ENCODE data around the gene CD300LF. TPM values are rescaled to one million over a fixed set of nuclear protein-coding genes. Genes with fewer than 3 reads are reported as not detected.

The CD300LF gene
- total and polyA plus RNA-seq, 2 experiments from 2014 or later = not detected

DNA sequence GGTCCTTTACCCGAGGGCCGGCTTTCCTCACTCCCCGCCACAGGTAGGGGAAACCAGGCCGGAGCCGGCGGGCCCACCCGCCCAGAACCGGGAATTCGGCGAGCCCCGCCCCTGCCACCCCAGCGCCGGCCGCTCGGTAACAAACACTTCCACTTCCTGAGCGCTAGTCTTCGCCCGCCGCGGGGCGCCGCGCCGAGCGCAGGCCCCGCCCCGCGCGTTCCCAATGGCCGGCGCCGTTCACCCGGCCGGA lies 35.5 kb upstream of the CD300LF start:
- peaks cover 55% of the 10 kb centered on the region for H3K4me1 ChIP-seq (ENCODE audit: insufficient read depth)
- H3K9me2 ChIP-seq (ENCODE audit: insufficient read depth) = no peaks in the 10 kb centered on the region
- no peak overlapping the region; the same call in 1 of the 2 replicates for H2AFZ ChIP-seq
- no peak for ATAC-seq
- Mint-ChIP-seq H3K4me1 (peaks cover 66% of the 10 kb centered on the region), H3K36me3 (ENCODE audit: low read depth) (peaks cover 16% of the 10 kb centered on the region), H3K27me3 (ENCODE audit: insufficient read depth, low read depth, poor library complexity) (peaks cover 35% of the 10 kb centered on the region), H3K9me3 (no peaks in the 10 kb centered on the region), H3K4me3 (peak overlapping the region; percentile 57; the same call in 2 of the 3 replicates), H3K27ac (no peak overlapping the region)
- DNase-seq (ENCODE audit: low spot score) = no peak
- H3F3A ChIP-seq (replicated peaks; ENCODE audit: low read depth) = peaks cover 6% of the 10 kb centered on the region; the same call in 1 of the 2 replicates
- peaks cover 42% of the 10 kb centered on the region for H3K79me2 ChIP-seq (replicated peaks; ENCODE audit: insufficient read depth)
- no peaks in the 10 kb centered on the region for H3K36me3 ChIP-seq (ENCODE audit: insufficient read depth)
- no peaks in the 10 kb centered on the region for H3K27me3 ChIP-seq (ENCODE audit: insufficient read depth)
- peaks cover 27% of the 10 kb centered on the region for H4K20me1 ChIP-seq (replicated peaks; ENCODE audit: insufficient read depth)
- no peak overlapping the region for H3K27ac ChIP-seq (ENCODE audit: low read depth)
- TF ChIP-seq, protein P1, sequence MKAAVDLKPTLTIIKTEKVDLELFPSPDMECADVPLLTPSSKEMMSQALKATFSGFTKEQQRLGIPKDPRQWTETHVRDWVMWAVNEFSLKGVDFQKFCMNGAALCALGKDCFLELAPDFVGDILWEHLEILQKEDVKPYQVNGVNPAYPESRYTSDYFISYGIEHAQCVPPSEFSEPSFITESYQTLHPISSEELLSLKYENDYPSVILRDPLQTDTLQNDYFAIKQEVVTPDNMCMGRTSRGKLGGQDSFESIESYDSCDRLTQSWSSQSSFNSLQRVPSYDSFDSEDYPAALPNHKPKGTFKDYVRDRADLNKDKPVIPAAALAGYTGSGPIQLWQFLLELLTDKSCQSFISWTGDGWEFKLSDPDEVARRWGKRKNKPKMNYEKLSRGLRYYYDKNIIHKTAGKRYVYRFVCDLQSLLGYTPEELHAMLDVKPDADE (IDR thresholded peaks at IDR 0.05) = 0 out of 2 replicates have a peak, but pooled peaks have one; percentile 4
- no peak for TF ChIP-seq EZH2phosphoT487 (IDR thresholded peaks at IDR 0.05; ENCODE audit: unreplicated experiment)
- peak overlapping the region; percentile 94 for H3K4me3 ChIP-seq
- H3K4me2 ChIP-seq = peak overlapping the region; percentile 88

DNA sequence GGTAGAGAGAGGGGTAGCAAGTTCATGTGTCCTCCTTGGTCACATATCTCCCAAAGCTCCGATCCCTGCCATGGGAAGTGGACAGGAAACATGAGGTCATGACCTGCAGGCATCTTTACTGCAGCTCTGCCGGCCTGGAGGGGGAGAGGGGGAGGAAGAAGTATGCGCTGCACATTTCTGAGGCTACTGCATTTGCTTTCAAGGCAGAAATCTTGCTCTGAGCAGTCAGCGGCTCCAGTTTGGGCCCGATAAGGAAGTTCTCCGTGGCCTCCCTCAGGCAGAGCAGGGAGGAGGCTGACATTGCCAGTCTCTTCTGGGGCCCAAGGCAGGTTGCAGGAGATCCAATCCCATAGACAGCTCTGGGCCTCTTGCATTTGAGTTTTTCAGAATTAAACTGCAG lies 34.2 kb upstream of the CD300LF start:
- peaks cover 60% of the 10 kb centered on the region for H3K4me1 Mint-ChIP-seq
- Histone ChIP-seq H3K4me1 (ENCODE audit: insufficient read depth) (peaks cover 55% of the 10 kb centered on the region), H3K9me2 (ENCODE audit: insufficient read depth) (no peaks in the 10 kb centered on the region), H3K4me2 (peak overlapping the region; percentile 88), H3K27me3 (ENCODE audit: insufficient read depth) (no peaks in the 10 kb centered on the region), H3K27ac (ENCODE audit: low read depth) (no peak overlapping the region), H3K36me3 (ENCODE audit: insufficient read depth) (no peaks in the 10 kb centered on the region), H3F3A (replicated peaks; ENCODE audit: low read depth) (peaks cover 6% of the 10 kb centered on the region; the same call in 1 of the 2 replicates), H4K20me1 (replicated peaks; ENCODE audit: insufficient read depth) (peaks cover 18% of the 10 kb centered on the region), H3K4me3 (peak overlapping the region; percentile 94), H2AFZ (no peak overlapping the region), H3K79me2 (replicated peaks; ENCODE audit: insufficient read depth) (peaks cover 29% of the 10 kb centered on the region)
- H3K27me3 Mint-ChIP-seq (ENCODE audit: insufficient read depth, low read depth, poor library complexity) = peaks cover 34% of the 10 kb centered on the region
- H3K9me3 Mint-ChIP-seq = no peaks in the 10 kb centered on the region
- peak overlapping the region; percentile 67; the same call in 1 of the 2 replicates for H3K27ac Mint-ChIP-seq
- peaks cover 7% of the 10 kb centered on the region for H3K36me3 Mint-ChIP-seq (ENCODE audit: low read depth)
- ATAC-seq (no peak), DNase-seq (ENCODE audit: low spot score) (no peak)
- H3K4me3 Mint-ChIP-seq = no peak overlapping the region; the same call in 2 of the 3 replicates
- TF ChIP-seq, protein P2, sequence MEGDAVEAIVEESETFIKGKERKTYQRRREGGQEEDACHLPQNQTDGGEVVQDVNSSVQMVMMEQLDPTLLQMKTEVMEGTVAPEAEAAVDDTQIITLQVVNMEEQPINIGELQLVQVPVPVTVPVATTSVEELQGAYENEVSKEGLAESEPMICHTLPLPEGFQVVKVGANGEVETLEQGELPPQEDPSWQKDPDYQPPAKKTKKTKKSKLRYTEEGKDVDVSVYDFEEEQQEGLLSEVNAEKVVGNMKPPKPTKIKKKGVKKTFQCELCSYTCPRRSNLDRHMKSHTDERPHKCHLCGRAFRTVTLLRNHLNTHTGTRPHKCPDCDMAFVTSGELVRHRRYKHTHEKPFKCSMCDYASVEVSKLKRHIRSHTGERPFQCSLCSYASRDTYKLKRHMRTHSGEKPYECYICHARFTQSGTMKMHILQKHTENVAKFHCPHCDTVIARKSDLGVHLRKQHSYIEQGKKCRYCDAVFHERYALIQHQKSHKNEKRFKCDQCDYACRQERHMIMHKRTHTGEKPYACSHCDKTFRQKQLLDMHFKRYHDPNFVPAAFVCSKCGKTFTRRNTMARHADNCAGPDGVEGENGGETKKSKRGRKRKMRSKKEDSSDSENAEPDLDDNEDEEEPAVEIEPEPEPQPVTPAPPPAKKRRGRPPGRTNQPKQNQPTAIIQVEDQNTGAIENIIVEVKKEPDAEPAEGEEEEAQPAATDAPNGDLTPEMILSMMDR (conservative IDR thresholded peaks at IDR 0.05; ENCODE audit: low read depth in 2 of 2) = no peak
- TF ChIP-seq, protein P3, sequence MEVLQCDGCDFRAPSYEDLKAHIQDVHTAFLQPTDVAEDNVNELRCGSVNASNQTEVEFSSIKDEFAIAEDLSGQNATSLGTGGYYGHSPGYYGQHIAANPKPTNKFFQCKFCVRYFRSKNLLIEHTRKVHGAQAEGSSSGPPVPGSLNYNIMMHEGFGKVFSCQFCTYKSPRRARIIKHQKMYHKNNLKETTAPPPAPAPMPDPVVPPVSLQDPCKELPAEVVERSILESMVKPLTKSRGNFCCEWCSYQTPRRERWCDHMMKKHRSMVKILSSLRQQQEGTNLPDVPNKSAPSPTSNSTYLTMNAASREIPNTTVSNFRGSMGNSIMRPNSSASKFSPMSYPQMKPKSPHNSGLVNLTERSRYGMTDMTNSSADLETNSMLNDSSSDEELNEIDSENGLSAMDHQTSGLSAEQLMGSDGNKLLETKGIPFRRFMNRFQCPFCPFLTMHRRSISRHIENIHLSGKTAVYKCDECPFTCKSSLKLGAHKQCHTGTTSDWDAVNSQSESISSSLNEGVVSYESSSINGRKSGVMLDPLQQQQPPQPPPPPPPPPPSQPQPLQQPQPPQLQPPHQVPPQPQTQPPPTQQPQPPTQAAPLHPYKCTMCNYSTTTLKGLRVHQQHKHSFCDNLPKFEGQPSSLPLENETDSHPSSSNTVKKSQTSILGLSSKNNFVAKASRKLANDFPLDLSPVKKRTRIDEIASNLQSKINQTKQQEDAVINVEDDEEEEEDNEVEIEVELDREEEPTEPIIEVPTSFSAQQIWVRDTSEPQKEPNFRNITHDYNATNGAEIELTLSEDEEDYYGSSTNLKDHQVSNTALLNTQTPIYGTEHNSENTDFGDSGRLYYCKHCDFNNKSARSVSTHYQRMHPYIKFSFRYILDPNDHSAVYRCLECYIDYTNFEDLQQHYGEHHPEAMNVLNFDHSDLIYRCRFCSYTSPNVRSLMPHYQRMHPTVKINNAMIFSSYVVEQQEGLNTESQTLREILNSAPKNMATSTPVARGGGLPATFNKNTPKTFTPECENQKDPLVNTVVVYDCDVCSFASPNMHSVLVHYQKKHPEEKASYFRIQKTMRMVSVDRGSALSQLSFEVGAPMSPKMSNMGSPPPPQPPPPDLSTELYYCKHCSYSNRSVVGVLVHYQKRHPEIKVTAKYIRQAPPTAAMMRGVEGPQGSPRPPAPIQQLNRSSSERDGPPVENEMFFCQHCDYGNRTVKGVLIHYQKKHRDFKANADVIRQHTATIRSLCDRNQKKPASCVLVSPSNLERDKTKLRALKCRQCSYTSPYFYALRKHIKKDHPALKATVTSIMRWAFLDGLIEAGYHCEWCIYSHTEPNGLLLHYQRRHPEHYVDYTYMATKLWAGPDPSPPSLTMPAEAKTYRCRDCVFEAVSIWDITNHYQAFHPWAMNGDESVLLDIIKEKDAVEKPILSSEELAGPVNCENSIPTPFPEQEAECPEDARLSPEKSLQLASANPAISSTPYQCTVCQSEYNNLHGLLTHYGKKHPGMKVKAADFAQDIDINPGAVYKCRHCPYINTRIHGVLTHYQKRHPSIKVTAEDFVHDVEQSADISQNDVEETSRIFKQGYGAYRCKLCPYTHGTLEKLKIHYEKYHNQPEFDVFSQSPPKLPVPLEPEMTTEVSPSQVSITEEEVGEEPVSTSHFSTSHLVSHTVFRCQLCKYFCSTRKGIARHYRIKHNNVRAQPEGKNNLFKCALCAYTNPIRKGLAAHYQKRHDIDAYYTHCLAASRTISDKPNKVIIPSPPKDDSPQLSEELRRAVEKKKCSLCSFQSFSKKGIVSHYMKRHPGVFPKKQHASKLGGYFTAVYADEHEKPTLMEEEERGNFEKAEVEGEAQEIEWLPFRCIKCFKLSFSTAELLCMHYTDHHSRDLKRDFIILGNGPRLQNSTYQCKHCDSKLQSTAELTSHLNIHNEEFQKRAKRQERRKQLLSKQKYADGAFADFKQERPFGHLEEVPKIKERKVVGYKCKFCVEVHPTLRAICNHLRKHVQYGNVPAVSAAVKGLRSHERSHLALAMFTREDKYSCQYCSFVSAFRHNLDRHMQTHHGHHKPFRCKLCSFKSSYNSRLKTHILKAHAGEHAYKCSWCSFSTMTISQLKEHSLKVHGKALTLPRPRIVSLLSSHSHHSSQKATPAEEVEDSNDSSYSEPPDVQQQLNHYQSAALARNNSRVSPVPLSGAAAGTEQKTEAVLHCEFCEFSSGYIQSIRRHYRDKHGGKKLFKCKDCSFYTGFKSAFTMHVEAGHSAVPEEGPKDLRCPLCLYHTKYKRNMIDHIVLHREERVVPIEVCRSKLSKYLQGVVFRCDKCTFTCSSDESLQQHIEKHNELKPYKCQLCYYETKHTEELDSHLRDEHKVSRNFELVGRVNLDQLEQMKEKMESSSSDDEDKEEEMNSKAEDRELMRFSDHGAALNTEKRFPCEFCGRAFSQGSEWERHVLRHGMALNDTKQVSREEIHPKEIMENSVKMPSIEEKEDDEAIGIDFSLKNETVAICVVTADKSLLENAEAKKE (CRISPR knock-in tag; IDR thresholded peaks at IDR 0.05) = no peak
- TF ChIP-seq NANOG (IDR thresholded peaks at IDR 0.05; ENCODE audit: borderline replicate concordance) = no peak
- no peak for TF ChIP-seq STAT1 (IDR thresholded peaks at IDR 0.05; ENCODE audit: unreplicated experiment)
- TF ChIP-seq ZNF114 (CRISPR knock-in tag; IDR thresholded peaks at IDR 0.05) = no peak
- TF ChIP-seq EZH2 (IDR thresholded peaks at IDR 0.05; ENCODE audit: low read depth, unreplicated experiment) = no peak
- TF ChIP-seq POLR2AphosphoS5 (IDR thresholded peaks at IDR 0.05; ENCODE audit: low read depth) = no peak
- no peak for TF ChIP-seq EZH2phosphoT487 (IDR thresholded peaks at IDR 0.05; ENCODE audit: unreplicated experiment)
- TF ChIP-seq, protein P4, sequence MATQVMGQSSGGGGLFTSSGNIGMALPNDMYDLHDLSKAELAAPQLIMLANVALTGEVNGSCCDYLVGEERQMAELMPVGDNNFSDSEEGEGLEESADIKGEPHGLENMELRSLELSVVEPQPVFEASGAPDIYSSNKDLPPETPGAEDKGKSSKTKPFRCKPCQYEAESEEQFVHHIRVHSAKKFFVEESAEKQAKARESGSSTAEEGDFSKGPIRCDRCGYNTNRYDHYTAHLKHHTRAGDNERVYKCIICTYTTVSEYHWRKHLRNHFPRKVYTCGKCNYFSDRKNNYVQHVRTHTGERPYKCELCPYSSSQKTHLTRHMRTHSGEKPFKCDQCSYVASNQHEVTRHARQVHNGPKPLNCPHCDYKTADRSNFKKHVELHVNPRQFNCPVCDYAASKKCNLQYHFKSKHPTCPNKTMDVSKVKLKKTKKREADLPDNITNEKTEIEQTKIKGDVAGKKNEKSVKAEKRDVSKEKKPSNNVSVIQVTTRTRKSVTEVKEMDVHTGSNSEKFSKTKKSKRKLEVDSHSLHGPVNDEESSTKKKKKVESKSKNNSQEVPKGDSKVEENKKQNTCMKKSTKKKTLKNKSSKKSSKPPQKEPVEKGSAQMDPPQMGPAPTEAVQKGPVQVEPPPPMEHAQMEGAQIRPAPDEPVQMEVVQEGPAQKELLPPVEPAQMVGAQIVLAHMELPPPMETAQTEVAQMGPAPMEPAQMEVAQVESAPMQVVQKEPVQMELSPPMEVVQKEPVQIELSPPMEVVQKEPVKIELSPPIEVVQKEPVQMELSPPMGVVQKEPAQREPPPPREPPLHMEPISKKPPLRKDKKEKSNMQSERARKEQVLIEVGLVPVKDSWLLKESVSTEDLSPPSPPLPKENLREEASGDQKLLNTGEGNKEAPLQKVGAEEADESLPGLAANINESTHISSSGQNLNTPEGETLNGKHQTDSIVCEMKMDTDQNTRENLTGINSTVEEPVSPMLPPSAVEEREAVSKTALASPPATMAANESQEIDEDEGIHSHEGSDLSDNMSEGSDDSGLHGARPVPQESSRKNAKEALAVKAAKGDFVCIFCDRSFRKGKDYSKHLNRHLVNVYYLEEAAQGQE (IDR thresholded peaks at IDR 0.05; ENCODE audit: unreplicated experiment) = no peak

Measured in GM23338 (cell line).